GM10266 (cell line): ENCODE measurements around the gene TMC4.
"Not testable (repeated sequence)": the region's sequence is repeated elsewhere in the genome, so short reads cannot be mapped to it uniquely, and the experiment has no call there.

Source experiments
- DNase-seq: peaks from one replicate; pipeline ENCODE4 v3.0.0; 2012; ENCODE audit errors: extremely low spot score
- CTCF ChIP-seq: IDR thresholded peaks from 2 replicates; pipeline ENCODE4 v1.5.1; 2012; ENCODE audit warnings: mild to moderate bottlenecking, low read depth; ENCODE audit not compliant: control insufficient read depth, insufficient read depth; ENCODE audit errors: missing control alignments

Gene TMC4

DNA sequence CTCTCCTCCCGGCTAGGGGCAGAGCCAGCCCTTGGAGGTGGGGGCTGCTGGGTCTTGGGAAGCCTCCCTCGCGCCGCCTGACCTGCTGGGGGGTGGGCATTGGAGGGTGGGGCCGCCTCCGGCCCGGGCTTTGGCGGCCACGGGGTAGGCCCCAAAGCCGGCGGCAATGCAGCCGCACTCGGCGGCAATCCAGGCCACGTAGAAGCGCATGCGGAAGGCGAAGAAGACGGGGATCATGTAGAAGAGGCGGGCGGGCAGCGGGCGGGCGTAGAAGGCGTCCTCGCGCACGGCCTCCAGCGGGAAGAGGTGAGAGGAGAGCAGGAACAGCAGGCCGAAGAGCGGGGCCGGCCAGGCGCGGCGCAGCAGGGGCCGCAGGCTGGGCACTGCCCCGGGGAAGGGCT, 7.7 kb upstream of the TMC4 start:
- no peak for TF ChIP-seq CTCF
- no peak for DNase-seq

DNA sequence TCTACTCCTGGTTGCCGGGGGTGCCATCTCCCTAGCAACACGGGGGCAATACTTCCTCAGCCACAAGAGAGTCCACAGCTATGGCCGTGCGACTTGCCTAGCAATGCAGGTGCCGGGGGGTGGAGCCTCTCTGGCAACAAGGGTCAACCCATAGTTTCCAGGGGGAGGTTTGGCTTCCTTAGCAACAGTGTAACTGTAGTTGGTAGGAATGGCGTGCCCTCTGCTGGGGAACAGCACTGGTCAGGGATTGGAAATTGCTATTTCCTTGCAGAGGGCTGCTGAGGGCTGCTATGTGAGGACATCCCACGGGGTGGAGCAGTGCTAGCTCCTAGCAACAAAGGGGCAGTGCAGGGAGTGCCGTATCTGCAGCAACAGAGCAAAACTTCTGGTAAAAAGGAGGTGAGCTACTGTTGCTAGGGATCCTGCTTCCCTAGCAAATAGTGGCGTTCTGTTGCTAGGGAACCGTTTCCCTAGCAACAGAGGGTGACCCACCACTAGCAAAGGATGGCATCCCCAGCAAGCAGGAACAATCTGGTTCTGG, 7.0 kb upstream of the TMC4 start:
- DNase-seq: no peak
- peak; percentile 22 for TF ChIP-seq CTCF

- no peak for DNase-seq
- no peak for TF ChIP-seq CTCF
Observed at GRCh38 chr19:54179262-54179852, 6.4 kb upstream of the TMC4 start.

- no peak for DNase-seq
- TF ChIP-seq CTCF: no peak
Observed at GRCh38 chr19:54178581-54179261, 5.8 kb upstream of the TMC4 start.

DNA sequence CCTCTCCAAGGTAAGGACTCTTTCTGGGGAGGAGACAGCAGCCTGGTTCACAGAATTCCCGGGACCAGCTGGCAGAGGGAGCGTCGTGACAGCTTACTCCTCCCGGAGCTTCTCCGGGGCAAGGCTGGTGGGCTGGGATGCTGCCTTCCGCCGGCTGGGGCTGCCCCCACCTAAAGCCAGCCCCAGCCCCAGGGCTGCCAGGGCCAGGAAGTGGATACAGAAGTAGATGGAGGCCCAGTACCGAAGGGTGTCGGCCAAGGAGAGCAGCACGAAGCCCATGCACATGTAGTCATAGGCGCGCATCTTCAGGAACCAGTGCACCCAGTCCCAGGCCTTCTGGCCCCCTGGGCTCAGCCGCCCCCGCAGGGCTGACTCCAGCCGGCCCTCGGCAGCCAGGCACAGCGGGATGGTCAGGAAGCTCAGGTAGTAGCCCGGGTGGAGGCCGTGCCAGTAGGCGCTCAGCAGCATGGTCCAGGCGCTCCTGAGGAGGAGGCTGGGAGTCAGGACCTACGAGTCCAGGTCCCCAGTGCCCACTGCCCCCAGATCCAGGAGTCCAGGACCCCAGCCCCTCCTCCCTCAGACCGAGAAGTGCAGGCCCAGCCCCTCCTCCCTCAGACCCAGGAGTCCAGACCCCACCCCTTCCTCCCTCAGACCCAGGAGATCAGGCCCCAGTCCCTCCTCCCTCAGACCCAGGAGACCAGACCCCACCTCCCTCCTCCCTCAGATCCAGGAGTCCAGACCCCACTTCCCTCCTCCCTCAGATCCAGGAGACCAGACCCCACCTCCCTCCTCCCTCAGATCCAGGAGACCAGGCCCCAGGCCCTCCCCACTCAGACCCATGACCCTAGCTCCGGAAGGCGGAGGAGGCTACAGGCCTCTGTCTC, 1.2 kb upstream of the TMC4 start:
- DNase-seq: no peak
- no peak for TF ChIP-seq CTCF

DNA sequence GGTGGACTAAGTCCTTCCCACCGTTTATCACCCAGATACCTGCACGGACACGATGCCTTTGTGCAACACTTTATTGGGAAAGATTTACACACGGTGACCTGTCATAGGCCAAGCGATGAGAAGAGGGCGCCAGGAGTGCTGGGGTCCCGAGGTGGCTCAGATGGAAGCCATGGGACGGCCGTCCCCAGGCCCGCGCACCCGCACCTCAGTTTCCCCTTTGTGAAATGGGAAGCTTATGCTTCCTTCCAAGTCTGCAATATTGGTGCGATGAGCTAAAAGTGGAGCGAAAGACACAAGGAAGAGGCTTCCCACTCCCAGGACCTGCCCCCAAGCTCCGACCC, 369 bp upstream of the TMC4 start:
- TF ChIP-seq CTCF: no peak
- DNase-seq: no peak

DNA sequence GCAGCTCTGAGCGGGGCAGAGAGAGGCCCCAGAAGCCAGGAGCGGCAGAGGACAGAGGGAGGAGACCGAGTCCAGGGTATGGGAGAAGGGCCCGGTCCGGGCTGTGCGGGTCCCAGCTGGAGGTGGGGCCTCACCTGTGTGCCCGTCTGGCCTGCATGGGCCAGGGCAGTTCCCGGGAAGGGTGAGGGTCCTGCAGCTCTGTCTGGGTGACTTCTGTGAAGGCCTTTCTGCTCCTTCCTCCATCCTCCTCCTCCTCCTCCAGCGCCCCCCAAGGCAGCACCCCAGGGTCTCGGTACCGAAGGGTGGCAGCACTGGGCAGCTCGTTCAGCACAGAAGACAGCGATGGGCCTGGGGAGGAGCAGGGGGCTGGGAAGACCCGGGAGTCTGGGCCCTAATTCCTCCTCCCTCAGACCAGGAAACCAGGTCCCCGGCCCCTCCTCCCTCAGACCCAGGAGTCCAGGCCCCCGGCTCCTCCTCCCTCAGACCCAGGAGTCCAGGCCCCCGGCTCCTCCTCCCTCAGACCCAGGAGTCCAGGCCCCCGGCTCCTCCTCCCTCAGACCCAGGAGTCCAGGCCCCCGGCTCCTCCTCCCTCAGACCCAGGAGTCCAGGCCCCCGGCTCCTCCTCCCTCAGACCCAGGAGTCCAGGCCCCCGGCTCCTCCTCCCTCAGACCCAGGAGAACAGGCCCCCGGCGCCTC, 1.1 kb downstream of the TMC4 start:
- DNase-seq: not testable (repeated sequence)
